TTC549 (cell line): ENCODE measurements around the gene GRIP2.

Experiments
- FAIRE-seq: peaks from 2 replicates; lab custom pipeline; 2012; peaks lifted over from hg19 to GRCh38; lab: Jason Lieb, UNC

Gene GRIP2

GRCh38 chr3:14451844-14452739 is 88.0 kb downstream of the GRIP2 start:
- no peak for FAIRE-seq

DNA sequence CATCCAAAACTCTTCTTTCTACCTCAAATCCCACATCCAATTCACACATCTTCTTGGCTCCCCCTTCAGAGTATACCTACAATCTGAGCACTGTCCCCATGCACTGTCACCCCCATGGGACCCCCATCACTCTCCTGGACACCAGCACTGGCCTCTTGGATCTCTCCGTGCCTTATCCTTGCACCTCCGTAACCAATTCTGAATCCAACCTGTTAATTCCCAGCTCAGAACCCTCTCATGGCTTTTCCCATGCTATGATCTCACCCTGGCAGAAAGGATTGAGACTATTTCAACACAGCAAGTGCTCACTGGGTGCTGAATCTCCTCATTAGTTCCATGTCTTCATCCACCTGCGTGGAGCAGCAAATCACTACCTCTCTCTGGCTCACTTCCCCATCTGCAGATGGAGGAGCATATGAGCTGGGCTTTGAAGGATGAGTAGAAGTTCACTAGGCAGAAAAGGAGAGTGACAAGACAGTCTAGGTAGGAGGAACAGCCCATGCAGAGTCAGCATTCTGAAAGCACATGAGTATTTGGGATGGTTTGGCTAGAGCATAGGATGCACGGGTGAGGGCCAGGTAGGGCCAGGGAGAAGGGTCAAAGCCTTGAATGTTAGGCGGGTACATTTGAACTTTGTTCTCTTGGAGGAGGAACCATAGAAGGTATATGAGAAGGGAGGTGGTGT is 89.1 kb downstream of the GRIP2 start:
- no peak for FAIRE-seq

- FAIRE-seq = no peak
These were observed 89.6 kb downstream of the GRIP2 start for GRCh38 chr3:14450506-14450905.

DNA sequence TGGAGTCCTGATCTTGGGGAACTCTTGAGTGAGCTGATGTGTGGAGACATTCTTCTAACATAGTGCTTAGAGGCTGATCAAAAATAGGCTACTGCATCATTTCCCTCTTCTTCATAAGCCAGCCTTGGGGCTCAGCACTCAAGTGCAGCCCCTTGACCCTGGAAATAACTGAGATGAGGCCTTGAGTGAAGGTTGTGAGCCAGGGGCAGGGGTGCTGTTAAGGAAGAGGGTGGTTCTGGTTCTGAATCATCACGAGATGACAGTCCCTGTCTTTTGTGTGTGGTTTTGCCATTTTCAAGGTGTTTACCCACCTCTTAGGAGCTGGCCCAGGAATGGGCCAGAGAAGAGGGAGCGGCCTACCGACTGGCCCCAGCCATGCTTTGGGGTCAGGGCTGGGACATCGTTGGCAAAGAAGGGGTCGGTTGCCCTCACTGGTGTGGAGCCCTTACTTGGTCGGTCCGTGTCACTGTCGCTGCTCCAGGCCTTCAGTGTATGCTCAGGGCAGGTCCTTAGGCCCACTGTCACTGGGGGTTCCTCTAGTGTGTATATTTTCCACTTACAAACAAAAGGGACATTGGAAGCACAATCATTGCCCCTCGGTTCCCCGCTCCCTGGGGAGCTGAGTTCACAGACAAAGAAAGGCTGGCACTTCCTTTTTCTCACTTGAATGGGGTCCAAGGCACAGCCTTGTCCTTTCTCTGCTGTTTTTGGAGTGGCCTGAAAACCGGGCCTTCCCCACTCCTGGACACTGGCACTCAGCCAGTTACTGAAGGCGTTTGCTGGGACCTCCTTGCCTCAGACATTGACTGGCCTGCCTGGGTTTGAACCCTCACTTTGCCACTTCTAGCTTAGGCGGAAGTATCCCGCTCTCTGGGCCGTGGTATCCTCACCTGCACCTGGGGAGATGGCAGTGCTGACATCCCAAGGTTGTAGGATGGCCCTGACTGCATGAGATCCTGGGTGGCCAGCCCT is 91.1 kb downstream of the GRIP2 start:
- no peak for FAIRE-seq

- FAIRE-seq = no peak
These were observed 92.1 kb downstream of the GRIP2 start for GRCh38 chr3:14448063-14448462.

- FAIRE-seq = no peak
These were observed 93.1 kb downstream of the GRIP2 start for GRCh38 chr3:14446988-14447570.

DNA sequence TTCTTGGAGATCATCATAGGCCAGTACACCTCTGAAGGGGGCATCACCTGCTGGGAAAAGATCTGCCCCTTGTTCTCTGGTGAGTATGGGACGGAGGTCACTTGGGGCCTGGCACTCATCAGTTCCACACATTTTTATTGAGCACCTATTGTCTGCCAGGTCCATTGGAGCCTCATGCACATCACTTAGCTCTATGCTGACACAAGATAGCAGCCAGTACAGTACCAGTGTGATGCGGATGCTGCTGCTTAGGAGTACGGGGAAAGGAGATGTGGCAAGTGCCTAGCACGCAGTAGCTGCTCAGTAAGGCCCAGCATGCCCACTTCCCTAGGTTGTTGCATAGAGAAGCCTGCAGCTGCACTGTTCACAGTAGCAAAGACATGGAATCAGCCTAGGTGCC is 94.4 kb downstream of the GRIP2 start:
- no peak for FAIRE-seq

DNA sequence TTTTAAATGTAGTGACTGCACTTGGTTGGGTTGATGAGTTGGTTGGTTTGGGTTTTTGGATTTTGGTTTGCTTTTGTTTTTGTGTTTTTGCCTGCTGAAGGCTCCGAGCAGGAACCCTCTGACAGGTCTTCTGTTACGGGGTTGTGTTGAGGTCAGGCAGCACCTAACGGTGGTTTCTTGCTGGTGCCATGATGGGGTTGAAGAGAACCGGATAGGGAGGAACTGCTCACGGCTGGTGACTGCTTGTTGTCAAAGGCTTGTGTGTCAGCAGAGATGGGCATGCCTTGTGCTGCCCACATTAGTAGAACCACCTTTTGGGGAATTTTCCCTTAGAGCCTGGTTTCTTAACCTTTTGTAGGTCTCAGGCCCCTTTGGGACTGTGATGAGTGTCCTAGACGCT is 95.8 kb downstream of the GRIP2 start:
- FAIRE-seq = no peak

GRCh38 chr3:14441920-14442300 is 98.2 kb downstream of the GRIP2 start:
- FAIRE-seq = no peak

DNA sequence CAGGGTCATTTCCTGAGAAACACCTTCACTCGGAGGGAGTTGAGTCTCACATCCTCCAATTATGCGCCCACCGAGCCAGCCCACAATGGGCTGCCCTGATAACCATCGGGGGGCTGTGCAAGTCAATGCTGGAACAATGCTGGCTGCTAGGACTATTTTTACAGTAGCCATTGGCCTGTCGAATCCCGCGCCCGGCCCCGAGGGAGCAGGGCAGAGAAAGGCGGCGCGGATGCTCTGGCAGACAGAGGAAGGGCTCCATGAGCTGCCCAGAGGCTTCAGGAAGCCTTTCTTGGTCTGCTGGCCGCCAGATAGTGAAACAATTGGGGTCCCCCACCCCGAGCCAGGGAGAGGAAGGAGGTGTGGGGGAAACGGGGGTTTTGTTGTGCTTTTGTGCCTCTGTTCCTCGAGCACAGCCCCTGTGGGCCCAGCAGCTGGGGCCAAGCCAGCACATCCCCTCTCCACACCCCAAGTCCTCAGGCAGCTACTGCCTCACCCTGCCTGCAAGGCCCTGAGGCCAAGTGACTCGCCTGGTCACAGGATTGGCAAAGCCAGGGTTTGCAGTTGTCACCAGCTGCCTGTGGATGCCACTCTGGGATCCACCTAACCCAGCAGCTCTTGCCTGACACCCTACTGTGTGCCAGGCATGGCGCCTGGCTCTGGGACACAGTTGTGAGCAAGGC is 98.8 kb downstream of the GRIP2 start:
- FAIRE-seq = no peak

DNA sequence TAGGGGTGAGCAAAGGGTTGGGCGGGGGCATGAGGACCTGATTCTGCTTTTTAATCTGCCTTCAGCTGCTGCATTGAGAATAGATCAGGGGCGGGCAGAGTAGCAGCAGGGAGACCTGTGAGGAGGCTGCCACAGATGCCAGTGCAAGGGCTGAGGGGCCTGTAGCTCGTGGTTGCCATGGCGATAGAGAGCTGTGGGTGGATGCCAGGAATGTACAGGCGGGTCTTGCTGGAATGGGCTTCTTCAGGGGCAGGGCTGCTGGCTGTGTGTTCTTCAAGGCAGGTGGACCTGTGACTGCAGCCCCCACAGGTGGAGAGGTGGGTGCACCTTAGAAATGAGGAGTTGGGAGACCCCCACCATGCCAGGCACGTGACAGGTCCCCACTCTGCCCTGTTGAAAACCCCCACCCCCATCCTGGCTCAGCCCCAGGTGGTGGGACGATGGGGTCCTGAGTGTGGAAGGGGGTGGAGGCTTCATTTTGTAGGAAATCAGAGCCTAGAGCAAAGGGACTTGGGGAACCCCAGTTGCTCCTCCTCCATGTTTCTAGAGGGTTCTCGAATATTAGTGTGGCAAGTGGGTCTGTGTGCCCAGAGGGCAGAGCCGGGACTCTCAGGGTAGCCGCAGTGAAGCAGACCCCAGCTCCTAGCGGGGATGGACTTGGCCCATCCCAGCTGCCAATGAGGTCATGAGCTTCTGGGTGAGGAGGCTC is 99.5 kb downstream of the GRIP2 start:
- no peak for FAIRE-seq

- FAIRE-seq = no peak
These were observed 100.0 kb downstream of the GRIP2 start for GRCh38 chr3:14440168-14440518.

DNA sequence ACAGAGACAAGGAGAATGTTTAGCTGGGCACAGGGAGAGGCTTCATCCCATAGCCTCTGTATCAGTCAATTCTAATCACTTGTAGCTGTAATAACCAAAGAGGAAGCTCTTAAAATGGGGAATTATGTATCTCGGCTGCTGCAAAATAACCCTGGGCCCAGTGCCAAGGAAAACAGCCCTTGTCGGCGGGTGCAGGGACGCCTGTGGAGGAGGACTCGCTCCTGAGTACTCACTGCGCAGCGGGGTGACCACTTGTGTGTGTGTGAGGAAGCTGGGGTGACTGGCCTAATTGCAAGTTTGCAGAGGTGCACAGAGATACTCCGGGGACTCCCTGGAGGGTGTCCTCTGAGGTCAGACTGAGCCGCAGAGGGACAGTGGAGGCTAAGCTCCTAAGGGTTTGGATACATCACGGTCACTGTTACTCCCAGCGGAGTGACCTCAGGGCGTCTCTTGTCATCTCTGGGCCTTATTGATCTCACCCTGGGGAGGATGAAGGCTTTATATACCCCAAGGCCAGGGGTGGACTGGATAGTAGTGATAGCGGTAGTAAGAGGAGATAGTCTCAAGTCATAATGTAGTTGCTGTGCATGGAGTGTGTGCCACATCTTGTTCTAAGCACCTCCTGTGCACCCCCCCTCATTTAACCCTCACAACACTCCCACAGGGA is 100.5 kb downstream of the GRIP2 start:
- no peak for FAIRE-seq
